Loucy (cell line): ENCODE results near the gene COMTD1.

Source experiments
- H2AFZ ChIP-seq: fragments of 200-600 bp; sonication (generic); 2 replicates; pipeline ENCODE4 v1.6.0; 2016; ENCODE audit warnings: antibody characterized with exemption, mild to moderate bottlenecking, low read length, moderate library complexity
- H3F3A ChIP-seq: fragments of 200-600 bp; 2 replicates; pipeline ENCODE4 v1.6.0; 2016; ENCODE audit warnings: antibody characterized with exemption, low read depth, mild to moderate bottlenecking
- H3K27me3 ChIP-seq: fragments of 200-600 bp; sonication (generic); 2 replicates; pipeline ENCODE4 v1.6.1; 2014; ENCODE audit warnings: low read length, mild to moderate bottlenecking; ENCODE audit not compliant: insufficient read depth, poor library complexity, severe bottlenecking
- H3K36me3 ChIP-seq: fragments of 200-600 bp; sonication (generic); 2 replicates; pipeline ENCODE4 v1.6.1; 2016; ENCODE audit warnings: low read length; ENCODE audit not compliant: insufficient read depth
- H3K4me1 ChIP-seq: fragments of 200-600 bp; sonication (generic); 2 replicates; pipeline ENCODE4 v1.5.1; 2014; ENCODE audit warnings: low read length, mild to moderate bottlenecking; ENCODE audit not compliant: insufficient read depth, poor library complexity, severe bottlenecking
- H3K4me2 ChIP-seq: fragments of 200-600 bp; sonication (generic); 2 replicates; pipeline ENCODE4 v1.6.0; 2014; ENCODE audit warnings: antibody characterized with exemption, low read length, low read depth, mild to moderate bottlenecking; ENCODE audit not compliant: poor library complexity, severe bottlenecking
- H3K4me3 ChIP-seq: fragments of 200-600 bp; sonication (generic); 2 replicates; pipeline ENCODE4 v1.5.1; 2014; ENCODE audit warnings: low read length, mild to moderate bottlenecking, mixed read lengths; ENCODE audit not compliant: poor library complexity, severe bottlenecking
- H3K79me2 ChIP-seq: fragments of 200-600 bp; sonication (generic); 2 replicates; pipeline ENCODE4 v1.6.1; 2014; ENCODE audit warnings: low read length; ENCODE audit not compliant: insufficient read depth
- H3K9ac ChIP-seq: fragments of 200-600 bp; sonication (generic); 2 replicates; pipeline ENCODE4 v1.6.0; 2014; ENCODE audit warnings: mild to moderate bottlenecking, low read depth, low read length, moderate library complexity; ENCODE audit not compliant: poor library complexity, severe bottlenecking
- H3K9me2 ChIP-seq: fragments of 200-600 bp; sonication (generic); replicated peaks from 2 replicates; pipeline ENCODE4 v1.6.1; 2016; ENCODE audit warnings: low read depth, low read length, mixed read lengths
- H3K9me3 ChIP-seq: fragments of 200-600 bp; sonication (generic); 2 replicates; pipeline ENCODE4 v1.6.1; 2014; ENCODE audit warnings: mild to moderate bottlenecking, antibody characterized with exemption, low read length, low read depth; ENCODE audit not compliant: insufficient read depth
- H4K20me1 ChIP-seq: fragments of 200-600 bp; sonication (generic); 2 replicates; pipeline ENCODE4 v1.6.0; 2014; ENCODE audit warnings: antibody characterized with exemption, low read length, mild to moderate bottlenecking; ENCODE audit not compliant: insufficient read depth, poor library complexity, severe bottlenecking
- EZH2phosphoT487 ChIP-seq: fragments of 200-600 bp; IDR thresholded peaks from 2 replicates; pipeline ENCODE4 v1.6.1; 2018; ENCODE audit warnings: antibody characterized with exemption, mild to moderate bottlenecking, moderate library complexity, borderline replicate concordance
- TF ChIP-seq, protein P1 (sequence below): fragments of 200-600 bp; sonication (generic); conservative IDR thresholded peaks from 2 replicates; pipeline ENCODE4 v1.5.1; 2014; ENCODE audit warnings: mild to moderate bottlenecking, antibody characterized with exemption, low read length

COMTD1 gene

DNA sequence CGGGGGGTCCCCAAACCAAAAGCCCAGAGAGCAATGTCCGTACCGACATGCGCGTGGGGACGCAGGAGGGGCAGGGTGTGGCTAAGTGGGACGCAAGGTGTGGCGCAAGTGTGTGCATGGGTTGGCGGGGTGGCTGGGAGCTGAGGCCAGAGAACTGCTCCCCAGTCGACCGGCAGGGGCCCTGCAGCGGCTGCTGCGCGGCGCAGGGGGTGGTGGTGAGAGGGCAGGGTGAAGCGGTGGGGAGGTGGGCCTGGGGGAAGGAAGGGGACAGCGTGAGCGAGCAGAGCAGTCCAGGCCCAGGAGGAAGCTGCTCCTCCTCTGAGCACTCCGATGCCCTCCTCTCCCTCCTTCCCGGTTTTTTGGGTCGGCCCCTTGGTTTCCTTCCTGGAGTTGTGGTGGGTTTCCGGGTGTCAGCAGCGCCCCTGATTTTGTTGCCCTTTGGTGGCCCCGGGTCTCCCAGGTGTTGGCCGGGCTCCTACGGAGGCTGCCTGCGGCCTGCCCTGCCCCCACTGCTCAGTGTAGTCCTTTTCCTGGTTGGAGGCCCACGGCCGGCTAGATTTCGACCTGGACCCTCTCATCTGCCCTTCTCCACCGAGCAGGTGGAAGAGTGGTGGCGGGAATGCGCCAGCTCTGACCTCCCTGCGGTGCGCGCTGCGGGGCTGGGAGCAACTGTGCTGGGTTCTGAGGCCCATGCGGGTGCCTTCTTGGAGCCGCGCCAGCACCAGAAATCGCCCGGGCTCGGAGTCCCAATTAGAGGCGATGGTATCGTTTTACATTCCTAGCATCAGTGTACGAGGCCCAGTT lies 40.5 kb upstream of the COMTD1 start:
- TF ChIP-seq EZH2phosphoT487 = no peak
- TF ChIP-seq, protein P1, sequence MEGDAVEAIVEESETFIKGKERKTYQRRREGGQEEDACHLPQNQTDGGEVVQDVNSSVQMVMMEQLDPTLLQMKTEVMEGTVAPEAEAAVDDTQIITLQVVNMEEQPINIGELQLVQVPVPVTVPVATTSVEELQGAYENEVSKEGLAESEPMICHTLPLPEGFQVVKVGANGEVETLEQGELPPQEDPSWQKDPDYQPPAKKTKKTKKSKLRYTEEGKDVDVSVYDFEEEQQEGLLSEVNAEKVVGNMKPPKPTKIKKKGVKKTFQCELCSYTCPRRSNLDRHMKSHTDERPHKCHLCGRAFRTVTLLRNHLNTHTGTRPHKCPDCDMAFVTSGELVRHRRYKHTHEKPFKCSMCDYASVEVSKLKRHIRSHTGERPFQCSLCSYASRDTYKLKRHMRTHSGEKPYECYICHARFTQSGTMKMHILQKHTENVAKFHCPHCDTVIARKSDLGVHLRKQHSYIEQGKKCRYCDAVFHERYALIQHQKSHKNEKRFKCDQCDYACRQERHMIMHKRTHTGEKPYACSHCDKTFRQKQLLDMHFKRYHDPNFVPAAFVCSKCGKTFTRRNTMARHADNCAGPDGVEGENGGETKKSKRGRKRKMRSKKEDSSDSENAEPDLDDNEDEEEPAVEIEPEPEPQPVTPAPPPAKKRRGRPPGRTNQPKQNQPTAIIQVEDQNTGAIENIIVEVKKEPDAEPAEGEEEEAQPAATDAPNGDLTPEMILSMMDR = no peak
- Histone ChIP-seq H2AFZ (no peak overlapping the region), H4K20me1 (no peaks in the 10 kb centered on the region), H3K9me2 (no peaks in the 10 kb centered on the region), H3K36me3 (no peaks in the 10 kb centered on the region), H3K4me3 (no peak overlapping the region), H3K79me2 (no peaks in the 10 kb centered on the region), H3K4me1 (no peaks in the 10 kb centered on the region), H3K27me3 (no peaks in the 10 kb centered on the region), H3K9ac (no peak overlapping the region), H3K9me3 (no peaks in the 10 kb centered on the region), H3F3A (no peaks in the 10 kb centered on the region), H3K4me2 (no peak overlapping the region)

DNA sequence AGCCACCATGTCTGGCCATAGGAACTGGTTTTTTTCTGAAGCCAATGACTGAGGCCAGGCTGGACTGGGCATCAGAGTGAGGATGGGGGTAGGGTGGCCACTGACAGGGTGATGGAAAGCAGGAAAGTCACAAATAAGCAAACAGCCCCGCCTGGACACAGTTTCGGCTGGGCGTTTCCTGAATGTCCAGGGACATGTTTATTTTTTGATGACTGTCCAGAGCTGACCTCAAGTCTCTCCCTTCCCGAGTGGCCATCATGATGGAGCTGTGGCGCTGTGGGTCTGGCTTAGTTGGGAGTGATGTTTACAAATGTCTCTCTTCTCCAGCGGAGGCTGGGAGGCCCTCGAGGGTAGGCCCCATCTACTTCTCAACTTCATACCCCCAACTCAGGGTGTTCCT lies 37.1 kb upstream of the COMTD1 start:
- Histone ChIP-seq H3F3A (no peaks in the 10 kb centered on the region), H3K9ac (no peak overlapping the region), H3K4me1 (peaks cover 4% of the 10 kb centered on the region), H3K36me3 (no peaks in the 10 kb centered on the region), H4K20me1 (no peaks in the 10 kb centered on the region), H3K79me2 (no peaks in the 10 kb centered on the region), H3K4me2 (no peak overlapping the region), H3K9me3 (no peaks in the 10 kb centered on the region), H2AFZ (no peak overlapping the region), H3K9me2 (no peaks in the 10 kb centered on the region), H3K4me3 (no peak overlapping the region), H3K27me3 (no peaks in the 10 kb centered on the region)
- TF ChIP-seq EZH2phosphoT487 = no peak
- TF ChIP-seq, protein P1 = no peak

DNA sequence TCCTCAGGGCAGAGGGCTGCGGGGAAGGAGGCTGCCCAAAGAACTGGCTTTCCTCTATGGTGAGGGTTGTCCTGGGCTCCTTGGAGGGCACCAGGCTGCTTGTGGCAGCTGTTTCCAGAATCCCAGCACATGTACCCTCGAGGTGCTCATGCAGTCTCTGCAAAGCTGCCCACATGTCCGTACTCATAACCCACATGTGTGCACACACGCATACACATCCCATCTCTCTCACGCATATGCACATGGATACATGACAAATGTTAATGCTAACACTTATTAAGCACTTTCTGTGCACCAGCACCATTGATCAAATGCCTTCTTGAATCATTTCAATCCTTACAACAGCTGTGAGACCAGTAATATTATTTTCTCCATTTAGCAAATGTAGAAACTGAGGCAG lies 36.3 kb upstream of the COMTD1 start:
- no peaks in the 10 kb centered on the region for H3K9me2 ChIP-seq
- TF ChIP-seq EZH2phosphoT487 = no peak
- TF ChIP-seq, protein P1 = no peak
- H4K20me1 ChIP-seq = no peaks in the 10 kb centered on the region
- H3K79me2 ChIP-seq = no peaks in the 10 kb centered on the region
- no peaks in the 10 kb centered on the region for H3K27me3 ChIP-seq
- no peak overlapping the region for H3K4me3 ChIP-seq
- H2AFZ ChIP-seq = no peak overlapping the region
- no peak overlapping the region for H3K4me2 ChIP-seq
- H3F3A ChIP-seq = no peaks in the 10 kb centered on the region
- no peaks in the 10 kb centered on the region for H3K36me3 ChIP-seq
- H3K4me1 ChIP-seq = peaks cover 4% of the 10 kb centered on the region
- no peaks in the 10 kb centered on the region for H3K9me3 ChIP-seq
- no peak overlapping the region for H3K9ac ChIP-seq
